GM21381 (cell line): ENCODE measurements around the gene RPS21.

ENCODE experiments used
- ATAC-seq: cut with Tn5 transposase; IDR thresholded peaks from one replicate; pipeline ENCODE4 v1.9.1; 2021; ENCODE audit warnings: mild to moderate bottlenecking, moderate library complexity; ENCODE audit not compliant: unreplicated experiment

Gene RPS21

GRCh38 chr20:62376112-62377063, 10.5 kb upstream of the RPS21 start:
- ATAC-seq: no peak

- no peak for ATAC-seq
Observed at GRCh38 chr20:62377064-62377461, 9.8 kb upstream of the RPS21 start.

GRCh38 chr20:62377615-62378178, 9.2 kb upstream of the RPS21 start:
- no peak for ATAC-seq

- no peak for ATAC-seq
Observed at GRCh38 chr20:62378215-62378614, 8.7 kb upstream of the RPS21 start.

- no peak for ATAC-seq
Observed at GRCh38 chr20:62381202-62381797, 5.6 kb upstream of the RPS21 start.

- ATAC-seq: no peak
Observed at GRCh38 chr20:62381842-62382241, 5.1 kb upstream of the RPS21 start.

GRCh38 chr20:62382306-62383198, 4.4 kb upstream of the RPS21 start:
- ATAC-seq: no peak

- ATAC-seq: no peak
Observed at GRCh38 chr20:62387219-62387913, 463 bp downstream of the RPS21 start.

GRCh38 chr20:62387933-62388635, 1.2 kb downstream of the RPS21 start:
- no peak for ATAC-seq

- ATAC-seq: no peak
Observed at GRCh38 chr20:62388839-62389600, 2.1 kb downstream of the RPS21 start.

- no peak for ATAC-seq
Observed at GRCh38 chr20:62389601-62390087, 2.7 kb downstream of the RPS21 start.

- no peak for ATAC-seq
Observed at GRCh38 chr20:62390317-62391164, 3.6 kb downstream of the RPS21 start.

GRCh38 chr20:62391165-62392076, 4.5 kb downstream of the RPS21 start:
- ATAC-seq: no peak

- ATAC-seq: no peak
Observed at GRCh38 chr20:62392077-62392418, 5.1 kb downstream of the RPS21 start.

GRCh38 chr20:62392621-62393334, 5.9 kb downstream of the RPS21 start:
- ATAC-seq: no peak

- no peak for ATAC-seq
Observed at GRCh38 chr20:62393335-62393665, 6.4 kb downstream of the RPS21 start.
